GM21423 (cell line): ENCODE data around the gene APOL4.
"Not testable (repeated sequence)": the region's sequence is repeated elsewhere in the genome, so short reads cannot be mapped to it uniquely, and the experiment has no call there.

Source experiments
- ATAC-seq: cut with Tn5 transposase; IDR thresholded peaks from one replicate; pipeline ENCODE4 v1.9.1; 2021; ENCODE audit warnings: mild to moderate bottlenecking, moderate library complexity; ENCODE audit not compliant: unreplicated experiment

The APOL4 gene

DNA sequence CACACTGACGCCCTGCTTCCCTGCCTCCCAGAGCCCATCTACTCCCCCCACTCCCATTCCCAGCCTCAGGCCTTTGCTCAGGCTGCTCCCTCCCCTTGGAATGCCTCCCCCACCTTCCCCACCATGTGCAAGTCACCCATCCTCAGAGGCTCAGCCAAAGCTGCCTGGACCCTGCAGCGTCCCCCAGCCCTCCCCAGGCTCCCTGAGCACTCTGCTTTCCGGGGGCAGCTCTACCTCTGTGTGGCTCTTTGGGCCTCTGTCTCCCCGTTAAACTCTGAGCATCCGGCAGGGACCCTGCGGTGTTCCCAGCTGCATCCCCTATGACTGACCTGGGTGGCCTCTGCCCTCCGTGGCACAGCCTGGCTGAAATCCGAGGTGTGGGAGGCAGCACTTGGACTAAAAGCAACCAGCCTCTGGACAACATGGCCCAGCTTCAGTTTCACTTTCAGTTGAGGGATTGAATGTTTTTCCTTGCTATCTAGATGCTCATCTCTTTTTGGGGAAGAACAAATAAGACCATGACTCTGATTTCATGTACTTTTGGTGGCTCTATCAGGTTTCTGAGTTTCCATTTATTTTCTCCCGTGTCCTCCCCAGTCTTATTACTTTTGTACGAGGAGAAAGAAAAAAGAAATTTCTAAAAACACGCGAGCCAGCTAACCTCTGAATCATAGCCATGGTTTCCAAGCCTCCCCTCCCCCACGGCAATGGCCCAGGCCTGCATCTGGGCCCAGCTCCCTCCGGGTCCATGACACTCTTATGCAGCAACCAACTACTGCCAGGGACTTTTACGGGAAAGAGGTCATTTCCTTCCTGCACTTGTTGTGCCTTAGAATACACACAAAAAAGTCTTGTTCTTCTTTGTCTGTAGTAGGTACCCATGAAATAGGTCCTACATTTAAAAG lies 44.8 kb downstream of the APOL4 start:
- no peak for ATAC-seq

- ATAC-seq = no peak
These were observed 45.5 kb downstream of the APOL4 start for GRCh38 chr22:36156119-36156514.

- ATAC-seq = no peak
These were observed 45.9 kb downstream of the APOL4 start for GRCh38 chr22:36155702-36156101.

DNA sequence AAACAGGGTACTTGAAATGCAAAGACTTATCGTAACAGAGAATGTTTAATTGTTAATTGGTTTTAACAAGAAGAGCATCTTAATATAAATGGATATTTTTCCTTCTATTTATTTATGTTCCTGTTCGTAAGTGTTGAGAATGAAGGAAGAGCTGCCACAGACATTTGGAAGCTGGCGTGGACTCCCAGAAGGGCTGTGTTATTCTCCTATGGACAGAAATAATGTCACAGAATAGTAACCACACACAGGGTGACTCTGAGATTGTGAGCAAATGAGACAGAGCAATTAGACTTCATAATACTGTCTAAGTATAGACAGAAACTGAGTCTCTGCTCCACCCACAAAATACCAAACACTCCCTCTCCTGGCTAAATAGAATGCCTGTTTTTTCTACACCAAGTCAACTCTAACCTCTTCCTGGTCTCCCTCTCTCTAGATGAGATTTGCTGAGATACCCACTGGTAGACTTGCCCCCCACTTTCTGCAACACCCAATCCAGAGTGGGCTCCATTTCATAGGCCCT lies 47.1 kb downstream of the APOL4 start:
- ATAC-seq = no peak

GRCh38 chr22:36153501-36154422 lies 47.8 kb downstream of the APOL4 start:
- no peak for ATAC-seq

DNA sequence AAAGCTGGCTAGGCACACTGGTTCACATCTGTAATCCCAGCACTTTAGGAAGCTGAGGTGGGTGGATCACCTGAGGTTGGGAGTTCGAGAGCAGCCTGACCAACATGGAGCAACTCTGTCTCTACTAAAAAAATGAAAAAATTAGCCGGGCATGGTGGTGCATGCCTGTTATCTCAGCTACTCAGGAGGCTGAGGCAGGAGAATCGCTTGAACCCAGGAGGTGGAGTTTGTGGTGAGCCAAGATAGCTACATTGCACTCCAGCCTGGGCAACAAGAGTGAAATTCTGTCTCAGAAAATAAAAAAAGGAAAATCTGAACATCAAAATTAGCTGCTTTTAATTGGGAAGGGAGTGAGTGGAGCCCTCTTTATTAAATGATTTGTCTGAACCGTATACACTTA lies 48.8 kb downstream of the APOL4 start:
- ATAC-seq = not testable (repeated sequence)

DNA sequence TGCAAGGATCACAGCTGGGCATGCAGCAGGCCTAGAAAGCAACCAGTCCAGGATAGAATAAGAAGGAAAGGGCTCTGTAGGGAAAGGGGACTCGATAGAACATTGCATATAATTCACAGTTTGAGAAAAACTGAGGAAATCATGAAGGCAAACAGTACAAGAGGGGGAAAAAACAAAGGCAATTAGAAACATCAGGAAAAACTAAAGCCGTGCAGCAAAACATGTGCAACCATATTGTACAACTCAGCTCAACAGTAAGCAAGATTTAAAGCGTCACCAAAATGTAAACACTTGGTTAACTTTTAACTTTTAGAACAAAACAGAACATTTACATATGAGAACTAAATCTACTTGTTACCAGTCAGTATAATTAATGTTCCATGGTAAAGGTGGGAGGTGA lies 49.5 kb downstream of the APOL4 start:
- ATAC-seq = no peak

DNA sequence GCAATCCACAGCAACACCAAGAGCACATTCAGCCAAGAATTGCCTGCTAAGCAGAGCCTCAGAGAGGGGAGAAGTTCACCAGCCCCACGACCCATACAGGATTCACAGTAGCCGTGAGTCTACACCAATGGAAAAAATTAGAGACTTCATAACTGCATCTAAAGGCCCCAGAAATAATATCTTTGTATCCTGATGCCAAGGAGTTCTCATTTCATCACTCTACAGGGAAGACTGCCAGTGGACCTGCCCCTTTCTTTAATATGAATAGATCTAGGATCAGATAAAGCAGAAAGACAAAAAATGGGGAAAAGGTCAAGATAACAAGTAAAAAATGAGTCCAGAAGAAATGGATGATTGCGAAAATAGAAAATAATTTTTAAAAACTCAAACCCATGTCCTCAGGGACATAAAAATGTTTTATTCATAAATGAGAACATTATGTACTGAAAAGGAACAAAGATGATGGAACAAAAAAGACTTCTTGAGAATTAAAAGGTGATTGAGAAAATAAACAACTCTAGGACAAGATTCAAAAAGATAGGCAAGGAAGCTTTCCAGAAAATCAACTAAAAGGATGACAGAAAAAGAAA lies 50.5 kb downstream of the APOL4 start:
- ATAC-seq = no peak

- no peak for ATAC-seq
These were observed 52.2 kb downstream of the APOL4 start for GRCh38 chr22:36149441-36149840.

DNA sequence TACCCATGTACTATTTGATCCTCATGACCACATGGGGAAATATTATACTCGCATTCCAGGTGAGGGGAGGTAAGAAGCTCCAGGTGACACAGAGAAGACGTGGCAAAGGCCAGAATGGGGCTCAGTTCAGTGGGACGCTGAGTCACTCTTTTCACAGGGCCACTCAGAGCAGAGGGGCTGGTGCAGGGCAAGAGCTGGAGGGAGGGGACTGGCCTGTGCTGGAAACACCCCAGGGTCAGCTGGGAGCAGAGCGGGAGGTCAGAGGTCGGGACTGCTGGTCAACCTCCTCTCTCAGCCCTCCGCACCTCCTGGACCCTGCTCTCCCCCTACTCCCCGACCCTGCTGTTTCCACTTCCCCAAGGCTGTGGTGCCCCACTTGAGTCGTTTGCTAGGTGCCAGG lies 53.2 kb downstream of the APOL4 start:
- ATAC-seq = no peak

- no peak for ATAC-seq
These were observed 54.3 kb downstream of the APOL4 start for GRCh38 chr22:36147196-36147791.

GRCh38 chr22:36145881-36146280 lies 55.7 kb downstream of the APOL4 start:
- ATAC-seq = no peak

DNA sequence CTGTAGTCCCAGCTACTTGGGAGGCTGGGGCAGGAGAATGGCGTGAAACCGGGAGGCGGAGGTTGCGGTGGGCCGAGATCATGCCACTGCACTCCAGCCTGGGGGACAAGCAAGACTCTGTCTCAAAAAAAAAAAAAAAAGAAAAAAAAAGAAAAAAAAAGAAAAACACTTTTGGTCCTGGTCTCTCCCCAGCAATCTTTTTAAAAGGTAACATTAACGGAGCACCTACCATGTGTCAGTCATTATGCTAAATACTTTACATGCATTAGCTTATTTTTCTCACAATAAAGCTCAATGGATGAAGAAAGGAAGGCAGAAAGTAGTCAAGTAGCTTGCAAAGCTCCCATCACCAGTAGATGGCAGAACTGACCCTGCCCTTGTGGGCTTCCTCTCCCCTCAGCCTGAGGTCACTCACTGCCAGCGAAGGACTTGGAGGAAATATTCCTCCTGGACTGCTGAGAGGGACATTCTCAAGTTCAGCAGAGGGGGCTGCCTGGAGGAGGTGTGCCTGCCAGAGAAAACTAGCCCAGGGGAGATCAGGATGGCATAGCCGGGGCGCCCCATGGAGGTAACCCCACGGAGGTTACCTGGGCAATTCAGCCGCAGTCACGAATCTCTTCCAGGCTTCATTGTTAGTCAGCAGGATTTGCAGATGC lies 56.6 kb downstream of the APOL4 start:
- no peak for ATAC-seq

DNA sequence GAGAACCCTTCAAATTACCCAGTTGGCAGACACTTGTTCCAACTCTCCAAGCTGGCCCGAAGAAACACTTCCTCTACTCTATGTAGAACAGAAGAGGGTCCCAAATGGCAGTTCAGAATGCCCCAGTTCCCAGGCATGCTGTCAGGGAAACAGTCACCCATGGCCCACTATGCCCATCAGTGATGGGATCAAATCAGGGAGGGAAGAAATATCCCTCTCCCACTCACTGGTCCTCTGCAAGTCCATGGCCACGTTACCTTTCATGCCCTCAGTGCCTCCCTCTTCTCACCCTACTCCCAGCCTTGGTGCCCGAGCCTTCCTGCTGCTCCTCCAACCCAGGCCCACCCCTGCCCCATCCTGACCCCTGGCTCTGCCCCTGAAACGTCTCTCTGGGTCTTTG lies 57.7 kb downstream of the APOL4 start:
- ATAC-seq = no peak

DNA sequence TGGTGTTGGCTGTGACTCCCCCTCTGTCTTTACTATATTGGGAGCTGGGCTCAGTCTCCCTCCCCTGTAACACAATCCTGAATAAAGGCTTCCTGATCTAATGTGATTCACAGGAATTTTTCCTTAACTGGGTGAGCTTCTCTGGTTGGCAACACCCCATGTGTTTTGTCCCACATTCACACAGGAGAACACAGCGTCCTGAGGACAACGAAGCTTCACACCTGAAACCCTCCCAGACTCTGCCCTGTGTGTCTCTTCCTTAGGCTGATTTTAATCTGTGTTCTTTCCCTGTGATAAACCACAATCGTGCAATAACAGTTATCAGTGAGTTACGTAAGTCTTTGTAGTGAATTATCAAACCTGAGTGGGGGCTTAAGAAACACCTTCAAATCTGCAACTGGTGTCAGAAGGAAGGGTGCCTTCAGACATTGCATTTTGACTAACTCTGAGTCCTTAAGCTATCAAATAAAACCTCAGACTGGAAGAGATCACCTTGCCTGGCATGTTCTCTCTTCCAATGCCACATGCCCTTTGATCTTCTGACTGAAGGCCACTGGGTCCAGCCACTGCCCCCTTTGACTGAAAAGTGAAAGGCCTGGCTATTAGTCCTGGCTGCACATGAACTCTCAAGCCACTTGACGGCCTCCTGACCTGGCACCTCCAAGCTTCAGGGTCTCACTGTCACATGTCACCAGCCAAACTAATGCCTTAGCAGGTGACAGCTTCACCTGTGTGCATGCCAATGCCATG lies 58.4 kb downstream of the APOL4 start:
- ATAC-seq = no peak

GRCh38 chr22:36141481-36141880 lies 60.1 kb downstream of the APOL4 start:
- ATAC-seq = no peak
